Parathyroid adenoma (tissue), 2 donors: ENCODE results near the gene TIAM2.

Experiments used
- H2AFZ ChIP-seq: fragments of 300-600 bp; sonication (generic); one replicate; pipeline ENCODE4 v1.7.0; 2017; ENCODE audit warnings: antibody characterized with exemption, mild to moderate bottlenecking
- H3K27ac ChIP-seq: fragments of 300-600 bp; sonication (generic); one replicate; pipeline ENCODE4 v1.7.0; 2017
- H3K27me3 ChIP-seq: fragments of 300-600 bp; sonication (generic); one replicate; pipeline ENCODE4 v1.7.0; 2017; ENCODE audit warnings: low read length; ENCODE audit not compliant: control insufficient read depth, insufficient read depth
- H3K36me3 ChIP-seq: fragments of 300-600 bp; sonication (generic); one replicate; pipeline ENCODE4 v1.7.0; 2017; ENCODE audit warnings: low read length; ENCODE audit not compliant: control insufficient read depth, insufficient read depth
- H3K4me1 ChIP-seq: fragments of 300-600 bp; sonication (generic); one replicate; pipeline ENCODE4 v1.7.0; 2017; ENCODE audit warnings: control low read depth
- H3K4me2 ChIP-seq: fragments of 300-600 bp; sonication (generic); one replicate; pipeline ENCODE4 v1.7.0; 2017; ENCODE audit warnings: low read length
- H3K4me3 ChIP-seq: fragments of 300-600 bp; sonication (generic); one replicate; pipeline ENCODE4 v1.7.0; 2017; ENCODE audit warnings: low read depth, low read length
- H3K79me2 ChIP-seq: fragments of 300-600 bp; sonication (generic); one replicate; pipeline ENCODE4 v1.7.0; 2017; ENCODE audit warnings: control low read depth
- H3K9ac ChIP-seq: fragments of 300-600 bp; sonication (generic); one replicate; pipeline ENCODE4 v1.7.0; 2017; ENCODE audit warnings: mild to moderate bottlenecking
- H3K9me3 ChIP-seq: fragments of 300-600 bp; sonication (generic); one replicate; pipeline ENCODE4 v1.7.0; 2017; ENCODE audit warnings: low read length; ENCODE audit not compliant: control insufficient read depth
- CTCF ChIP-seq: fragments of 300-600 bp; sonication (generic); IDR thresholded peaks from one replicate; pipeline ENCODE4 v1.7.0; 2017; ENCODE audit warnings: antibody characterized with exemption, mild to moderate bottlenecking
- donor health status: primary hyperparathyroidism.

Gene TIAM2

GRCh38 chr6:155259897-155260296 lies 264.8 kb downstream of the TIAM2 start:
- Histone ChIP-seq H3K4me2 (no peak overlapping the region), H3K4me3 (no peak overlapping the region), H2AFZ (no peak overlapping the region), H3K9me3 (no peaks in the 10 kb centered on the region), H3K79me2 (no peaks in the 10 kb centered on the region), H3K27me3 (no peaks in the 10 kb centered on the region), H3K36me3 (no peaks in the 10 kb centered on the region), H3K4me1 (no peaks in the 10 kb centered on the region), H3K9ac (no peak overlapping the region), H3K27ac (no peak overlapping the region)
- TF ChIP-seq CTCF = no peak

DNA sequence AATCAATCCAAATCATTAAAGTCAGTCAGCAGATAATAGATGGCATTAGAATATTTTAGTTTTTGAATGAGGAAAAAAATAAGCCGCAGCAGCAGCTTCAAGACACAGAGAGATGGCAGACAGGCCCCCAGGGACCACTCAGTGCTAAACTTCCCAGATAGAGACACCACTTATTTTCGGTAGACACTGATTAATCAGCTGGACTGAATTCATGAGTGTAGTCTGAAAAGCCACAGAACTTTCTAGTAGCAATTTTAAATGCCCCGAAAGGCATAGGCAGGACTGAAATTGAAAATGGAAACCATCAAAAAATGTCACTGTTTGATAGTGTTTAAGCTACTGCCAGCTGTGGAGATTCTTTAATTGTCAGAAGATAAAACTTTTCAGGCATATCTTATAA lies 265.6 kb downstream of the TIAM2 start:
- Histone ChIP-seq H2AFZ (no peak overlapping the region), H3K4me3 (no peak overlapping the region), H3K9me3 (no peaks in the 10 kb centered on the region), H3K27me3 (no peaks in the 10 kb centered on the region), H3K27ac (no peak overlapping the region), H3K4me2 (no peak overlapping the region), H3K36me3 (no peaks in the 10 kb centered on the region), H3K9ac (no peak overlapping the region), H3K79me2 (no peaks in the 10 kb centered on the region), H3K4me1 (no peaks in the 10 kb centered on the region)
- no peak for TF ChIP-seq CTCF

GRCh38 chr6:155261111-155261900 lies 266.2 kb downstream of the TIAM2 start:
- H3K36me3 ChIP-seq = no peaks in the 10 kb centered on the region
- H3K9ac ChIP-seq = no peak overlapping the region
- H3K9me3 ChIP-seq = no peaks in the 10 kb centered on the region
- H3K27me3 ChIP-seq = no peaks in the 10 kb centered on the region
- no peak overlapping the region for H2AFZ ChIP-seq
- H3K4me1 ChIP-seq = no peaks in the 10 kb centered on the region
- H3K27ac ChIP-seq = no peak overlapping the region
- no peak for TF ChIP-seq CTCF
- H3K79me2 ChIP-seq = no peaks in the 10 kb centered on the region
- H3K4me2 ChIP-seq = no peak overlapping the region
- H3K4me3 ChIP-seq = no peak overlapping the region

GRCh38 chr6:155262655-155263054 lies 267.5 kb downstream of the TIAM2 start:
- H3K79me2 ChIP-seq = no peaks in the 10 kb centered on the region
- H3K27ac ChIP-seq = no peak overlapping the region
- H3K9ac ChIP-seq = no peak overlapping the region
- no peak overlapping the region for H3K4me3 ChIP-seq
- no peaks in the 10 kb centered on the region for H3K4me1 ChIP-seq
- TF ChIP-seq CTCF = no peak
- no peaks in the 10 kb centered on the region for H3K27me3 ChIP-seq
- no peaks in the 10 kb centered on the region for H3K36me3 ChIP-seq
- H3K9me3 ChIP-seq = no peaks in the 10 kb centered on the region
- no peak overlapping the region for H3K4me2 ChIP-seq
- no peak overlapping the region for H2AFZ ChIP-seq
